Measurements from ENCODE around the gene SH3BP2.

SH3BP2 gene

DNA sequence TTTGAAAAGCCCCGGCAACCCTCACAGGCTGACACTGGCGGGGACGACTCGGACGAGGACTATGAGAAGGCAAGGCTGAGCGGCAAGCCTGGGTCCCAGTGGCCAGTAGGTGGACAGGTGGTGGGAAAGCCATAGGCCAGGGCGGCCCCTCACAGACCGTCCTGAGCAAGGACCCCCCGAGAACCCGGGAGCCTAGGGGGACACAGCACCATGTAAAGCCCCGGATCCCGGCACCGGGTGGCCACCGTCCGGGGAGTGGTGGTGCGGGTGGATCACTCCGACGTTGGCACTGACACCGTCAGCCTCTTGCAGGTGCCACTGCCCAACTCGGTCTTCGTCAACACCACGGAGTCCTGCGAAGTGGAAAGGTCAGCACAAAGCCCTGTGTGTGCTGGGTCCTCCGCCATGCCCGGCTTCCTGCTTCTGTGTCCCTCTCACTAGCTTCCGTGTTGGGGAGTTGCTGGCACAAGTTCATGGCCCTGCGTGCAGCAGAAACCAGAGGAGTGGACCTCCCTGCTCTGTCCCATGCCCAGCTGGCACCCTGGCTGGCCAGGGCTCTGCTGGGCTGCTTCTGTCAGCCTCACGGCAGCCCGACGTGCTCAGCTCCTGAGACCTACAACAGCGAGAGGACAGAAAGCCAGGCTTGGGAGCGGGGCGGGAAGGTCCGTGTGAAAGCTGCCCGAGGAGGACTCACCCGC is 38.9 kb downstream of the SH3BP2 start:
- Histone ChIP-seq H3K4me1 (no peaks in the 10 kb centered on the region), H3K27me3 (ENCODE audit: low read depth) (no peaks in the 10 kb centered on the region), H3K9me3 (no peaks in the 10 kb centered on the region), H3K36me3 (replicated peaks) (no peaks in the 10 kb centered on the region), H3K4me3 (no peak overlapping the region)
- no peak for DNase-seq (ENCODE audit: low spot score in 2 of 2)
- in situ Hi-C loops (cut with MboI; ENCODE audit: low sequenced_read_pairs), result no loop called here

DNA sequence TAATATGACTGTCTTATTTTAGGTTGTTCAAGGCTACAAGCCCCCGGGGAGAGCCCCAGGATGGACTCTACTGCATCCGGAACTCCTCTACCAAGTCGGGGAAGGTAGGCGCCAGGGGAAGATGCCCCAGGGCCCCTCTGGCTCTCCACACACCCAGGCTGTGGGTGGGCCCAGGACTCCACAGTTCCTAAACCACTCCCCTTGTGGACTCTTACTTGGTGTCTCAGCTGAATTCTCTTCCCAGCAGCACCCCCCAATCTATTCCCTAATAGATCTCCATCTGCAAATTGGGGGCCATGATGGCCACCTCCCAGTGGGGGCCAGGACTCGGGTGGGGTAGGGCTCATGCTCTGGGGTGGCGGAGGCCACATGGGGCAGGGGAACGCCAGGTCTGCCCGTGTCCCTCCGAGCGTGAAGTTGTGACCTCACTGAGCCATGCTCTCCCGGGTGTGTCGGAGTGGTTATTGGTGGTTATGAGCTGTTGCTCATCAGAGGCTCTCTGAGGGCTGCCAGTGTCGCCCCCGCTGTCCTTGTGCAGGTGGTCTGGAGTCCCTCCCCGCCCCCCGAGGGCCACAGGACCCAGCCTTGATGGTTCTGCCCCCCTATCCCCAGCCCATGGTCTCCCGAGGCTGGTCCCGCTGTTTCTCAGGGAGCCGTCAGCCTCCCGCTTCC is 39.6 kb downstream of the SH3BP2 start:
- Histone ChIP-seq H3K36me3 (replicated peaks) (no peaks in the 10 kb centered on the region), H3K27me3 (ENCODE audit: low read depth) (no peaks in the 10 kb centered on the region), H3K4me3 (no peak overlapping the region), H3K4me1 (peaks cover 4% of the 10 kb centered on the region), H3K9me3 (no peaks in the 10 kb centered on the region)
- DNase-seq (ENCODE audit: low spot score in 2 of 2), result peak in 1 of 2 experiments; percentile 8
- in situ Hi-C loops (cut with MboI; ENCODE audit: low sequenced_read_pairs), result no loop called here

DNA sequence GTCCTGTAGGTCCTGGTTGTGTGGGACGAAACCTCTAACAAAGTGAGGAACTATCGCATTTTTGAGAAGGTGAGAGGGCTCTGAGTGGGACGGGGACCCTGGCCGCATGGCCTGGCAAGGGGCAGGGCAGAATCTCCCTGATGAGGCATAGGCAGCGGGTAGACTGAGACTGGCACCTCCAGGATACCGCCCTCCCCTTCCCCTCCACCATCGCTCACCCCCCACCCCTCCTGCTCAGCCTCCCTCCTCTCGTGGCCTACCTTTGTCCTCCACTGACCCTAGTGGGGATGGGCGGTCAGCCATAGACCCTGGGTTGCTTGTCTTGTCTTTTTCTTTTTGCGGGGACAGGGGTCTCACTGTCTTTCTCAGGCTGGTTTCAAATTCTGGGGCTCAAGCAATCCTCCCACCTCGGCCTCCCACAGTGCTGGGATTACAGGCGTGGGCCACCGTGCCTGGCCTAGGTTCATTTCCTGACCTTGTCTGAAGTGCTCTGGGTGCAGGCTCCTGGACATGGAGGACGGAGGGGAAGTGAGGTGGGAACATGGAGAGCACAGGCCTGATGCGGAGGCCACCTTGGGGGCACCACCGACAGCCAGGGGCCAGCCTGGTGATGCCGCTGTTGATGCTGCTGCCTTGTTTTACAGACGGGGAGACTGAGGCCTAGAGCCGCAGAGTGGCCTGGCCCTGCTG is 40.2 kb downstream of the SH3BP2 start:
- Histone ChIP-seq H3K36me3 (replicated peaks) (no peaks in the 10 kb centered on the region), H3K27me3 (ENCODE audit: low read depth) (no peaks in the 10 kb centered on the region), H3K4me3 (no peak overlapping the region), H3K4me1 (peaks cover 11% of the 10 kb centered on the region), H3K9me3 (no peaks in the 10 kb centered on the region)
- in situ Hi-C loops (cut with MboI; ENCODE audit: low sequenced_read_pairs), result no loop called here
- DNase-seq (ENCODE audit: low spot score in 2 of 2), result no peak

DNA sequence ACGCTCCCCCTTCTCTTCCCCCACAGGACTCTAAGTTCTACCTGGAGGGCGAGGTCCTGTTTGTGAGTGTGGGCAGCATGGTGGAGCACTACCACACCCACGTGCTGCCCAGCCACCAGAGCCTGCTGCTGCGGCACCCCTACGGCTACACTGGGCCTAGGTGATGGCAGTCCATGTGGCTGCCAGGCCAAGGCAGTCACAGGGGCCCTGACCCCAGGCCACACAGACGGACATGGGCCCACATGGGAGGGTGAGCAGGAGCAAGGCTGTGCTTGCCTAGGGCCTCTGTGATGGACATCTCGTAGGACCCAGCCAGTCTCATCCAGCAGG is 40.8 kb downstream of the SH3BP2 start:
- no peaks in the 10 kb centered on the region for H3K9me3 ChIP-seq
- H3K36me3 ChIP-seq (replicated peaks), result no peaks in the 10 kb centered on the region
- no peaks in the 10 kb centered on the region for H3K27me3 ChIP-seq (ENCODE audit: low read depth)
- in situ Hi-C loops (cut with MboI; ENCODE audit: low sequenced_read_pairs), result no loop called here
- no peak for DNase-seq (ENCODE audit: low spot score in 2 of 2)
- no peak overlapping the region for H3K4me3 ChIP-seq
- H3K4me1 ChIP-seq, result peaks cover 14% of the 10 kb centered on the region

DNA sequence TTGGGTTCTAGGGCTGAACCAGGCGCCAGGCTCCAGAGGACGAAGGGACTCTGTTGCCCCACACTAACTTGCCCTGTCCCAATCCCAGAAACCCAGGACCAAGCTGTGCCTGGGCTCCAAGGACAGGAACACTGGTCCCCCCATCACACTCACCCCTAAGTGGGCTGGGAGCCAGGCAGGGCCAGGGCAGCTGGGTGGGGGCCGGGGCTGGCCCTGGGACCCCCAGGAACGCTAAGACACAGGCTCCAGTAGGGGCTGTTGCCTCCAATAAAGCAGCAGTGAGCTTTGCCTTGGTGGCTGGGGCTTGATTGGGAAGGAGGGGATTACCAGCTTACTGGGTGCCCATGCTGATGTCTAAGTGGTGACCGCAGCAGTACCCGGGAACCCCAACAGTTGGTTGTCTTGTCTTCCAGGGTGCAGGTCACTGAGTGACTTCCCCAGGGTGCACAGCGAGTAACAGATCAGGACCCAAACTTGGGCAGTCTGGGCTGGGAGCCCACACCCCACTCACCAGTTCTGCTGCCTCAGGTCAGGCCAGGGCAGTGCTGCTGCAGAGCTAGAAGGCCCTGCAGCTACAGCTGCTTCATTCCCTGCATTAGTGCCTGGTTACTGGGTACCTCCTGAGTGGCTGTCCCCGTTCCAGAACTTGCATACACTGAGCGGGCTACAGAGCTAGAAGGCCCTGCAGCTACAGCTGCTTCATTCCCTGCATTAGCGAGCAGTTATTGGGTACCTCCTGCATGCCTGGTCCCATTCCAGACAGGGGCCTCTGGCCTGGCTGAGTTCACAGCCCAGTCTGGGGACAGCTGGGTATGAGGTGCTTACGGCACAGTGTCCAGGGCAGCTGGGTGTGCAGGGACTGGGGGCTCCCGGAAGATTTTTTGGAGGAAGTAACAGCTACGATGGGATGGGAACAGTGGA is 41.4 kb downstream of the SH3BP2 start:
- Histone ChIP-seq H3K27me3 (ENCODE audit: low read depth) (no peaks in the 10 kb centered on the region), H3K36me3 (replicated peaks) (no peaks in the 10 kb centered on the region), H3K9me3 (no peaks in the 10 kb centered on the region), H3K4me1 (peaks cover 17% of the 10 kb centered on the region), H3K4me3 (no peak overlapping the region)
- no peak for DNase-seq (ENCODE audit: low spot score in 2 of 2)
- in situ Hi-C loops (cut with MboI; ENCODE audit: low sequenced_read_pairs), result no loop called here

DNA sequence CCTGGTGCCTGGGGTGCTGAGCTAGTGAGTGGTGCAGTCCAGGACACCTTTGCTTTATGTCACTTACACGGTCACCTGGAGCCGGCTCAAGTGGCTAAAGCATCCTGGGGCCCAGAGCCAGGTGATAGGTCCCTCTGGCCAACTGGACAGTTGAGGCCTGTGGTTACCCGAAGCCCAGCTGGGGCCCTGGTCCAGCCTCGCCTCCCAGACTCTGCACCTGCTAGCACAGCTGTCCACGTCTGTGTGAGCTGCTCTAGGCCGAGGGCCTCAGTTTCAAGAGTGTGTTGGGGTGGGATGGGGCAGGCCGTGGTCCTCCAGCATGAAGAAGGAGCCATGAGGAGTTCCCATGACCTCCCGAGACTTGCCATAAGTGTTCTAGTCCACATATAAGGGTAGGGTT is 43.1 kb downstream of the SH3BP2 start:
- Histone ChIP-seq H3K9me3 (no peaks in the 10 kb centered on the region), H3K27me3 (ENCODE audit: low read depth) (no peaks in the 10 kb centered on the region), H3K4me3 (no peak overlapping the region), H3K4me1 (peaks cover 17% of the 10 kb centered on the region), H3K36me3 (replicated peaks) (no peaks in the 10 kb centered on the region)
- DNase-seq (ENCODE audit: low spot score in 2 of 2), result no peak
- in situ Hi-C loops (cut with MboI; ENCODE audit: low sequenced_read_pairs), result no loop called here

DNA sequence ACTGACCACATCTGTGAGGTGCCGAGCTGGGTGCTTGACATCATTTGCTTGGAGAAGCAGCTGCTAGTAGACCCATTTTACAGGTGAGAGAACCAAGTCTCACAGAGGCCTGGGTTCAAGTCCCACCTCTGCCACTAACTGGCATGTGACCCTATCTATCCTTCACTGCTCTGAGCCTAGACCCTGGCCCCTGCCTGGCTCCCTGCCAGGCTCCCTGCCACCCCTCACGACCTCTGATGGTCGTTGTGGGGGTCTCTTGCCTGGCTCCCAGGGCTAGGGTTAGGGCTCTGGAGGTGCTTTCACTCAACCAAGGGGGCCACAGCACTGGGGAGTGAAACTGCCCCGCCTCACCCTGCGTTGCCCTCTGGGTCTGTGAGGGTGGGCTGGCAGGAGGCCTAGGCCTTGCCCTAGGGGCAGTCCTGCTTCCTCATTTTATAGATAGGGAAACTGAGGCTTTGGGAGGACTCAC is 43.5 kb downstream of the SH3BP2 start:
- peaks cover 17% of the 10 kb centered on the region for H3K4me1 ChIP-seq
- H3K27me3 ChIP-seq (ENCODE audit: low read depth), result no peaks in the 10 kb centered on the region
- H3K9me3 ChIP-seq, result no peaks in the 10 kb centered on the region
- no peak for DNase-seq (ENCODE audit: low spot score in 2 of 2)
- no peaks in the 10 kb centered on the region for H3K36me3 ChIP-seq (replicated peaks)
- no peak overlapping the region for H3K4me3 ChIP-seq
- in situ Hi-C loops (cut with MboI; ENCODE audit: low sequenced_read_pairs), result no loop called here

DNA sequence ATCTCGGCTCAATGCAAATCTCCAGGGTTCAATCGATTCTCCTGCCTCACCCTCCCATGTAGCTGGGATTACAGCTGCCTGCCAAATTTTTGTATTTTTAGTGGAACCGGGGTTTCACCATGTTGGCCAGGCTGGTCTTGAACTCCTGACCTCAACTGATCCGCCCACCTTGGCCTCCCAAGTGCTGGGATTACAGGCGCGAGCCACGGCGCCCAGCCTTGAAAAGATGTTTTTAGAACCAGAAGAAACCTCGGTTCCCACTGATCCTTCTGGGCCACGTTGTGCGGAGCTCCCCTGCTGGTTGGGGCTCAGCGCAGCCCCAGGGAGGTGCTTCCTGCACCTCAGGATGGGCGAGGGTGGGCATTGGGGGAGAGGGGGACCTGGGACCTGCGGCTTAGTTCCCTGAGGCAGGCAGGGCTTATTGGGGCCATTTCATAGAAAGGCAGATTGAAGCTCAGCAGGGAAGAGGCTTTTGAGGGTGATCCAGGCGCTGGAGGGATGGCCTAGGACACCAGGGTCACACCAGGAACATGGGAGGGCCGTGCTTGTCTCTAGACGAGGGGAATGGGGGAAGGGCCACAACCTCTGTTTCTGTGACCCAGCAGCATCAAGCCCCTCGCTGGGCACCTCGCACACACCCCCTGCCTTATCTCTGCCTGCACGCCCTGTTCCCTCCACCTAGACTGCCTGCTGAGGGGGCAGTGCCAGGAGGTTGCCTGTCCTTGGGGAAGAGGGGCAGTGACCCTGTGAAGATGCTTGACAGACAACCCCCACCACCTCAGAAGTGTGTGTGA is 44.4 kb downstream of the SH3BP2 start:
- peak in 1 of 2 experiments; percentile 10 for DNase-seq (ENCODE audit: low spot score in 2 of 2)
- Histone ChIP-seq H3K4me3 (peak overlapping the region; percentile 6), H3K36me3 (replicated peaks) (no peaks in the 10 kb centered on the region), H3K9me3 (no peaks in the 10 kb centered on the region), H3K27me3 (ENCODE audit: low read depth) (no peaks in the 10 kb centered on the region), H3K4me1 (peaks cover 17% of the 10 kb centered on the region)
- in situ Hi-C loops (cut with MboI; ENCODE audit: low sequenced_read_pairs), result no loop called here

DNA sequence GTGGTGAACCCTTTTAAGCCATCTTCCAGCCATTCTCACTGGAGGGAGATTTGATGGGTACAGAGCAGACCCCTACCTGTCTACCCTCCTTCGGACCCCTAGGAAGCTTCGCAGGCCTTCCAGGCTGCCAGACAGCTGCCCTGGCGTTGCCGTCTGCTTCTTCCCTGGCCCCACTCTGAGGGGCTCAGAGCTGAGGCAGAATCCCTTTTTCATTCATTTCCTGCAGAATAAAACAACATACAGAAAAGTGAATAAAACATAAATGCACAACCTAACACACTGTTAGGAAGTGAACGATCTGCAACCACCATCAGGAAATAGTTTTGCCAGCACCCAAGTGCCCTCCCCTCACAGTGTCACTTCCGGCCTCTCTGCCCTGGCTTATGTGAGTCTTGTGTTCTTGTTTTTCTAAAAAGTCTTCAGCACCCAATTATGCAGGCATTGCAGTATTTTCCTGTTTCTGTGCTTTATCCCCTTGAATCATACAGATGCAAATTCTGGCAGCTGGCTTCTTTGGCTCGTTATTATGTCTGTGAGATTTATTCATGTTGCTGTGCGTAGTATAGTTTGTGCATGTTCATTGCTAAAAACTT is 45.1 kb downstream of the SH3BP2 start:
- H3K4me1 ChIP-seq, result peaks cover 21% of the 10 kb centered on the region
- peak overlapping the region; percentile 6 for H3K4me3 ChIP-seq

DNA sequence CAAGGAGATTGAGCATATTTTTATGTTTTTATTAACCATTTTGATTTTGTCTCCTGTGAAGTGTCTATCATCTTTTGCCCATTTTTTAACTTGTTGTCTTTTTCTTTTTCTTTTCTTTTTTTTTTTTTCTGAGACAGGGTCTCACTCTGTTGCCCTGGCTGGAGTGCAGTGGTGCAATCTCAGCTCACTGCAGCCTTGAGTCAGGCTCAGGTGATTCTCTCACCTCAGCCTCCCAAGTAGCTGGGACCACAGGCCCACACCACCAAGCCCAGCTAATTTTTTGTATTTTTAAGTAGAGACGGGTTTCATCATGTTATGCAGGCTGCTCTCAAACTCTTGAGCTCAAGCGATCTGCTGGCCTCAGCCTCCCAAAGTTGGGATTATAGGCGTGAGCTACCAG is 46.2 kb downstream of the SH3BP2 start:
- H3K4me3 ChIP-seq, result no peak overlapping the region
- H3K36me3 ChIP-seq (replicated peaks), result no peaks in the 10 kb centered on the region
- peaks cover 21% of the 10 kb centered on the region for H3K4me1 ChIP-seq
- H3K27me3 ChIP-seq (ENCODE audit: low read depth), result no peaks in the 10 kb centered on the region
- DNase-seq (ENCODE audit: low spot score in 2 of 2), result no peak
- in situ Hi-C loops (cut with MboI; ENCODE audit: low sequenced_read_pairs), result no loop called here
- H3K9me3 ChIP-seq, result no peaks in the 10 kb centered on the region

More for the DNA sequence above, 45.1 kb downstream of the SH3BP2 start:
- in situ Hi-C loops (cut with MboI; ENCODE audit: low sequenced_read_pairs), result no loop called here
- no peaks in the 10 kb centered on the region for H3K9me3 ChIP-seq
- peak; percentile 80 to 92 for DNase-seq (ENCODE audit: low spot score in 2 of 2)
- H3K36me3 ChIP-seq (replicated peaks), result no peaks in the 10 kb centered on the region
- no peaks in the 10 kb centered on the region for H3K27me3 ChIP-seq (ENCODE audit: low read depth)

DNA sequence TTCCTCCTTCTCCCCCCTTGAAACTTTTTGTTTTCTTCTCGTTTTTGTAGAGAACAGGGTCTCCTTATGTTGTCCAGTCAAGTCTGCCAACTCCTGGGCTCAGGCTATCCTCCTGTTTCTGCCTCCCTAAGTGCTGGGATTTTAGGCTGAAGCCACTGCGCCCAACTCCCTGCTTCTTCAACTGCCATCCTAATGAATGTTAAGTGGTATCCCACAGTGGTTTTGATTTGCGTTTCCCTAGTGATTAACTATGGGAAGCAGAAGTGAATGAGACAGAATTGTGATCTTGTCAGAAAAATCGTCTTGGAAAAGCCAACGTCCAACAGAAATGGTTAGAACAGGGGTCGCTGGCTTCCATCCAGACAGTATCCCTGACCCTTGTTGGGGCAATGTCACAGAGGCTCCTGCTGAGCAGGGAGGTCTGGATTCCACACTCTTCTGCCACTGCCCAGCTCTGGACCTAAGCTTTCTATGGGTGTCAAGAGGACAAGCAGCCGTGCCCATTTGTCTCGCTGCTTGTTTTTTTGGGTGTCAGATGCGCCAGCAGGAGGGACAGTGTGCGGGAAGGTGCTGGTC is 49.9 kb downstream of the SH3BP2 start:
- H3K4me1 ChIP-seq, result peaks cover 13% of the 10 kb centered on the region
- H3K4me3 ChIP-seq, result peak overlapping the region; percentile 76
- no peaks in the 10 kb centered on the region for H3K36me3 ChIP-seq (replicated peaks)
- in situ Hi-C loops (cut with MboI; ENCODE audit: low sequenced_read_pairs), result no loop called here
- H3K27me3 ChIP-seq (ENCODE audit: low read depth), result no peaks in the 10 kb centered on the region
- no peaks in the 10 kb centered on the region for H3K9me3 ChIP-seq
- no peak for DNase-seq (ENCODE audit: low spot score in 2 of 2)

DNA sequence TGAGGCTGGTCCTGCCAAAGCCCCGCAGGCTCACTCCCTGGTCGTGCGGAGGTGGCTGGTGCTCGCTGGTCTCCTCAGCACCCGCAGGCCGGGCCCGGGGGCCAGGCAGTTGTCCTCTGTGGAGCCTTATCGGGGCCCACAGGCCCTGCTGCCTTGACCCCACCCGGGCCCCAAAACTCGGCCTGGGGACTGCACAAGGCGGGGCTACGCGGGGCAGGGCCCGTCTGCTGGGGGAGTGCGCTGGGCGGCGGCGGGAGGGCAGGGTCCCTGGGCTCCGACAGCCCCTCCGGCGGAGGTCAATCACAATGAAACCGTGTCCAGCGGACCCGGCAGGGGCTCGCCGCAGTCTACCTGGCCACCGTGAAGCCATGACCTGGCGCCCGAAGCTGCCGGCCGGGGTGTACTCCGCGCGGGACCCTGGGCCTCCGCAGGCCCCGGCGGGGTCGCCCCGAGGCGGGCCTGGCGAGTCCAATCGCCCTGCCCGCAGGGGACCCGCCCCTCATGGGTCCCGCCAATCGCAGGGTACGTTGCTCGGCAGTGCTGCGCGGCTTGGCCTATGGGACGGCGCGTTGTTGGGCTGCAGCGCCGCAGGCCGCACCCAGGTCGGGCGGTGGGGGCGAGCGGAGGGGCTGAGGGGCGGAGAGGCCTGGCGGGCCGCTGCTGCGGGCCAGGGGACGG is 50.5 kb downstream of the SH3BP2 start, which contains the start of gene ADD1:
Gene ADD1 (plus strand): TSS at position 582 of the 678 bp plus-strand sequence. CDS start 32,072 bp downstream, outside the sequence.
- H3K27me3 ChIP-seq (ENCODE audit: low read depth), result no peaks in the 10 kb centered on the region
- H3K4me1 ChIP-seq, result peaks cover 9% of the 10 kb centered on the region
- H3K36me3 ChIP-seq (replicated peaks), result no peaks in the 10 kb centered on the region
- peak; percentile 76 to 93 for DNase-seq (ENCODE audit: low spot score in 2 of 2)
- peak within 1 kb of the TSS; percentile 76 for H3K4me3 ChIP-seq
- in situ Hi-C loops (cut with MboI; ENCODE audit: low sequenced_read_pairs), result no loop called here
- no peaks in the 10 kb centered on the region for H3K9me3 ChIP-seq

Measured in HAP-1 (cell line).